Activated gamma-delta T cell treated with Interleukin-2 at 50 U/mL for 16 hours (primary cell): ENCODE data around the gene SET.
"Not testable (repeated sequence)": the region's sequence is repeated elsewhere in the genome, so short reads cannot be mapped to it uniquely, and the experiment has no call there.

ENCODE experiments used
- DNase-seq: peaks from one replicate; pipeline ENCODE4 v3.0.0-alpha.2; 2020

Gene SET

GRCh38 chr9:128688501-128689292 lies at the start of gene SET:
SET (plus strand) TSS chr9:128689222; CDS start chr9:128689583, 361 bp downstream.
- DNase-seq, result peak; percentile 92

- DNase-seq, result no peak
Observed at GRCh38 chr9:128640603-128641002, 48.4 kb upstream of the SET start.

- DNase-seq, result no peak
Observed at GRCh38 chr9:128642675-128643245, 46.3 kb upstream of the SET start.

- no peak for DNase-seq
Observed at GRCh38 chr9:128643519-128644300, 45.3 kb upstream of the SET start.

GRCh38 chr9:128648206-128648605 lies 40.8 kb upstream of the SET start:
- peak; percentile 69 for DNase-seq

GRCh38 chr9:128651798-128652197 lies 37.2 kb upstream of the SET start:
- DNase-seq, result no peak

GRCh38 chr9:128653908-128654307 lies 35.1 kb upstream of the SET start:
- DNase-seq, result no peak

- no peak for DNase-seq
Observed at GRCh38 chr9:128654481-128654880, 34.5 kb upstream of the SET start.

GRCh38 chr9:128656416-128657343 lies 32.3 kb upstream of the SET start, which contains the start of gene DYNC2I2:
DYNC2I2 (minus strand) TSS chr9:128656847; CDS start chr9:128656726, 121 bp downstream.
- DNase-seq, result peak; percentile 96

- DNase-seq, result no peak
Observed at GRCh38 chr9:128657344-128657704, 31.7 kb upstream of the SET start.

GRCh38 chr9:128657796-128658195 lies 31.2 kb upstream of the SET start:
- no peak for DNase-seq

GRCh38 chr9:128666481-128666941 lies 22.5 kb upstream of the SET start:
- not testable (repeated sequence) for DNase-seq

GRCh38 chr9:128669786-128670185 lies 19.2 kb upstream of the SET start:
- DNase-seq, result no peak

GRCh38 chr9:128675382-128675781 lies 13.6 kb upstream of the SET start:
- DNase-seq, result no peak

- DNase-seq, result no peak
Observed at GRCh38 chr9:128677794-128678193, 11.2 kb upstream of the SET start.

- peak; percentile 33 for DNase-seq
Observed at GRCh38 chr9:128683340-128684064, 5.5 kb upstream of the SET start.

GRCh38 chr9:128684065-128684324 lies 5.0 kb upstream of the SET start:
- DNase-seq, result no peak

GRCh38 chr9:128684325-128685199 lies 4.5 kb upstream of the SET start:
- DNase-seq, result peak; percentile 73

- peak; percentile 50 for DNase-seq
Observed at GRCh38 chr9:128685636-128686489, 3.2 kb upstream of the SET start.

- DNase-seq, result no peak
Observed at GRCh38 chr9:128687453-128687852, 1.6 kb upstream of the SET start.
